K562 (cell line): ENCODE results near the gene UPP1. TPM values are rescaled to one million over a fixed set of nuclear protein-coding genes. Genes with fewer than 3 reads are reported as not detected.

Experiments
- ATAC-seq: fragments of 200-7000 bp; cut with Tn5 transposase; 3 replicates; pipeline ENCODE4 v1.9.1; 2020; ENCODE audit warnings: moderate library complexity
- BruUV-seq: library from RNA; stranded (reverse); fragments of 400-500 nt; replicated peaks from 2 replicates; lab custom pipeline; 2021; lab: Mats Ljungman, UMichigan
- CTCF ChIA-PET: fragments of 300-600 bp; formaldehyde crosslinking; extraction: SDS; loops from one replicate; lab custom pipeline; 2021; ENCODE audit warnings: low intra/inter-chr PET ratio; lab: Yijun Ruan, JAX
- POLR2A ChIA-PET: fragments of 300-600, 350-650 bp; sonication (Branson Sonifier 250); formaldehyde crosslinking; extraction: SDS; loops from one replicate; lab custom pipeline; 2021; ENCODE audit warnings: antibody characterized with exemption, inconsistent platforms; lab: Yijun Ruan, JAX
- DNase-seq, 4 experiments: peaks; one replicate each; pipeline versions ENCODE4 v3.0.0 to v3.0.0-alpha.2; 2011 to 2018; ENCODE audit warnings: low spot score in 3 of 4, mixed read lengths in 3 of 4; ENCODE audit errors: extremely low read depth in 1 of 4
- FAIRE-seq: peaks from 2 replicates; lab custom pipeline; 2011; peaks lifted over from hg19 to GRCh38; lab: Jason Lieb, UNC
- H2AFZ ChIP-seq: 2 replicates; pipeline ENCODE4 v1.6.0; 2011; ENCODE audit warnings: low read depth, low read length, control low read depth, inconsistent platforms
- H3K27ac ChIP-seq: fragments of 200-600 bp; 3 replicates; pipeline ENCODE4 v1.8.0; 2011; ENCODE audit warnings: low read depth, mild to moderate bottlenecking, control low read depth, inconsistent platforms, low read length, moderate library complexity, mixed read lengths; ENCODE audit errors: extremely low read depth
- H3K27me3 ChIP-seq, 2 experiments: fragments of 300-600 bp in 1 of 2; 2 replicates in 1 of 2; 3 replicates in 1 of 2; pipeline versions ENCODE4 v1.6.0 to v1.8.0; 2011; ENCODE audit warnings: inconsistent platforms in 2 of 2, low read length in 2 of 2, mild to moderate bottlenecking in 1 of 2, mixed read lengths in 1 of 2, moderate library complexity in 1 of 2; ENCODE audit not compliant: control insufficient read depth in 2 of 2, insufficient read depth in 2 of 2
- H3K36me3 ChIP-seq: fragments of 300-600 bp; 3 replicates; pipeline ENCODE4 v1.8.0; 2011; ENCODE audit warnings: mild to moderate bottlenecking, low read length, inconsistent platforms; ENCODE audit not compliant: control insufficient read depth, insufficient read depth
- H3K4me1 ChIP-seq, 2 experiments: fragments of 200-600 bp in 1 of 2; replicated peaks in 1 of 2; 2 replicates in 1 of 2; 3 replicates in 1 of 2; pipeline versions ENCODE4 v1.5.1 to v1.8.0; 2011; ENCODE audit warnings: inconsistent platforms in 2 of 2, low read length in 2 of 2, mild to moderate bottlenecking in 1 of 2, mixed read lengths in 1 of 2, moderate library complexity in 1 of 2; ENCODE audit not compliant: control insufficient read depth in 2 of 2, insufficient read depth in 2 of 2
- H3K4me2 ChIP-seq: 2 replicates; pipeline ENCODE4 v1.6.1; 2011; ENCODE audit warnings: low read length, control low read depth, inconsistent platforms, mixed read lengths; ENCODE audit not compliant: insufficient read depth
- H3K4me3 ChIP-seq: fragments of 200-600 bp; sonication (generic), shearing (Covaris generic); 2 replicates; pipeline ENCODE4 v1.5.1; 2016; ENCODE audit warnings: control low read depth, inconsistent platforms
- H3K79me2 ChIP-seq: fragments of 200-600 bp; 3 replicates; pipeline ENCODE4 v1.8.0; 2011; ENCODE audit warnings: low read length, inconsistent platforms; ENCODE audit not compliant: control insufficient read depth, insufficient read depth
- H3K9ac ChIP-seq, 2 experiments: 2 replicates each; pipeline versions ENCODE4 v1.6.0 to v1.6.1; 2011; ENCODE audit warnings: low read depth in 2 of 2, low read length in 2 of 2, control low read depth in 1 of 2, inconsistent platforms in 1 of 2, mild to moderate bottlenecking in 1 of 2, mixed read lengths in 1 of 2; ENCODE audit not compliant: insufficient read depth in 1 of 2
- H3K9me1 ChIP-seq: one replicate; pipeline ENCODE4 v1.6.0; 2011; ENCODE audit warnings: inconsistent platforms, mild to moderate bottlenecking, low read length, moderate library complexity; ENCODE audit not compliant: control insufficient read depth, insufficient read depth
- H3K9me3 ChIP-seq: replicated peaks from 2 replicates; pipeline ENCODE4 v1.5.1; 2011; ENCODE audit warnings: low read depth, low read length, inconsistent platforms; ENCODE audit not compliant: control insufficient read depth, insufficient read depth
- H4K20me1 ChIP-seq: replicated peaks from 2 replicates; pipeline ENCODE4 v1.6.1; 2011; ENCODE audit warnings: low read length, inconsistent platforms, mixed read lengths; ENCODE audit not compliant: control insufficient read depth, insufficient read depth
- ADNP ChIP-seq: fragments of 200-800 bp; sonication (Bioruptor generic); IDR thresholded peaks from 2 replicates; pipeline ENCODE4 v1.6.1; 2016; ENCODE audit warnings: missing genetic modification characterization, missing compliant biosample characterization
- BMI1 ChIP-seq: fragments of 150-350 bp; IDR thresholded peaks from 2 replicates; pipeline ENCODE4 v1.6.1; 2014; ENCODE audit warnings: low read length
- CHD1 ChIP-seq: fragments of 200-600 bp; sonication (generic); IDR thresholded peaks from one replicate; pipeline ENCODE4 v1.6.1; 2012; ENCODE audit warnings: mild to moderate bottlenecking, moderate library complexity, low read length, inconsistent platforms
- HIVEP1 ChIP-seq: fragments of 250-450 bp; sonication (Bioruptor Pico); IDR thresholded peaks from 2 replicates; pipeline ENCODE4 v1.4.0; 2020; ENCODE audit warnings: mild to moderate bottlenecking
- MCM5 ChIP-seq: fragments of 450-650 bp; IDR thresholded peaks from 2 replicates; pipeline ENCODE4 v1.6.1; 2016; ENCODE audit warnings: low read depth
- NELFE ChIP-seq: IDR thresholded peaks from 2 replicates; pipeline ENCODE4 v1.6.1; 2011; ENCODE audit warnings: mild to moderate bottlenecking; ENCODE audit not compliant: insufficient read depth, insufficient read length
- PTRF ChIP-seq: fragments of 450-650 bp; IDR thresholded peaks from 2 replicates; pipeline ENCODE4 v1.6.1; 2016; ENCODE audit warnings: mild to moderate bottlenecking, missing genetic modification characterization, missing compliant biosample characterization
- RFX5 ChIP-seq: IDR thresholded peaks from 2 replicates; pipeline ENCODE4 v1.6.1; 2011; ENCODE audit warnings: low read depth, mild to moderate bottlenecking, improper control_type of control experiment, low read length
- RUNX1 ChIP-seq: sonication (generic); IDR thresholded peaks from 2 replicates; pipeline ENCODE4 v1.6.1; 2016; ENCODE audit warnings: antibody characterized with exemption, low read depth
- SETDB1 ChIP-seq: IDR thresholded peaks from one replicate; pipeline ENCODE4 v1.6.1; 2012; ENCODE audit warnings: low read length, control low read depth, inconsistent platforms
- STAT5A ChIP-seq: IDR thresholded peaks from 2 replicates; pipeline ENCODE4 v1.6.1; 2012; ENCODE audit warnings: low read length, inconsistent platforms, borderline replicate concordance
- TBP ChIP-seq: optimal IDR thresholded peaks from 2 replicates; pipeline ENCODE3; 2011; ENCODE audit warnings: low read depth, low read length, improper control_type of control experiment
- TEAD2 ChIP-seq: fragments of 450-650 bp; IDR thresholded peaks from 2 replicates; pipeline ENCODE4 v1.6.1; 2016; ENCODE audit warnings: missing genetic modification characterization, control low read depth, missing compliant biosample characterization
- ZNF165 ChIP-seq: fragments of 250-450 bp; sonication (Bioruptor Pico); IDR thresholded peaks from 2 replicates; pipeline ENCODE4 v1.4.0; 2020; ENCODE audit warnings: borderline replicate concordance
- ZNF586 ChIP-seq: fragments of 450-650 bp; formaldehyde crosslinking; conservative IDR thresholded peaks from 2 replicates; pipeline ENCODE4 v1.4.0; 2020; ENCODE audit warnings: mild to moderate bottlenecking, moderate library complexity
- WGBS: fragments of 100-300 bp; shearing (Covaris generic); methylation state at CpG from one replicate; pipeline ENCODE4 v1.1.6; 2016; ENCODE audit warnings: low coverage, mixed read lengths; ENCODE audit not compliant: insufficient coverage; ENCODE audit errors: missing lambda C conversion rate; 5-methylcytosine and 5-hydroxymethylcytosine counted together
- in situ Hi-C: fragments of 300-500 bp; cut with MboI; formaldehyde crosslinking; loops from 4 replicates; pipeline ENCODE4 v1.15.0; 2018; ENCODE audit warnings: inconsistent platforms, mixed read lengths
- intact Hi-C: fragments of 100-400 bp; cut with micrococcal nuclease; formaldehyde crosslinking; loops from 2 replicates; pipeline ENCODE4 v1.14.2; 2022
- polyA plus RNA-seq, 8 experiments: library from polyadenylated mRNA; depleted of rRNA in 4 of 8; stranded (reverse) in 5 of 8; unstranded in 3 of 8; fragments of >200 nt; fragmentation: Nextera tagmentation in 2 of 8; fragmentation: Illumina TruSeq in 1 of 8; extraction: Ambion mirVana in 2 of 8; extraction: Trizol in 1 of 8; gene quantifications; 2 replicates each; pipeline versions ENCODE4 v1.2.1 to v1.2.3, GENCODE V29; 2011 to 2014; ENCODE audit warnings: inconsistent platforms in 1 of 8, missing spikeins in 1 of 8
- total RNA-seq, 7 experiments: library from RNA; depleted of rRNA in 6 of 7; stranded (reverse); fragments of >200 nt in 6 of 7; fragmentation: Illumina TruSeq in 2 of 7; extraction: Trizol in 2 of 7; gene quantifications; 2 replicates each; pipeline versions ENCODE4 v1.2.1 to v1.2.3, GENCODE V29; 2011 to 2021; ENCODE audit warnings: low replicate concordance in 1 of 7
- TF ChIP-seq, protein P1 (sequence below): fragments of 450-650 bp; IDR thresholded peaks from 2 replicates; pipeline ENCODE4 v1.6.1; 2016; ENCODE audit warnings: low read depth, mild to moderate bottlenecking, moderate library complexity
- TF ChIP-seq, protein P2 (sequence below): fragments of 250-450 bp; sonication (Bioruptor Pico); IDR thresholded peaks from 2 replicates; pipeline ENCODE4 v1.5.0; 2021; ENCODE audit warnings: mild to moderate bottlenecking, moderate library complexity

Gene UPP1
- total and polyA plus RNA-seq, 9 of the 15 experiments (the other 6 are each of a cell fraction or from before 2014, with no cell fraction given), result 0.38 to 2.4 (median 0.61) TPM

DNA sequence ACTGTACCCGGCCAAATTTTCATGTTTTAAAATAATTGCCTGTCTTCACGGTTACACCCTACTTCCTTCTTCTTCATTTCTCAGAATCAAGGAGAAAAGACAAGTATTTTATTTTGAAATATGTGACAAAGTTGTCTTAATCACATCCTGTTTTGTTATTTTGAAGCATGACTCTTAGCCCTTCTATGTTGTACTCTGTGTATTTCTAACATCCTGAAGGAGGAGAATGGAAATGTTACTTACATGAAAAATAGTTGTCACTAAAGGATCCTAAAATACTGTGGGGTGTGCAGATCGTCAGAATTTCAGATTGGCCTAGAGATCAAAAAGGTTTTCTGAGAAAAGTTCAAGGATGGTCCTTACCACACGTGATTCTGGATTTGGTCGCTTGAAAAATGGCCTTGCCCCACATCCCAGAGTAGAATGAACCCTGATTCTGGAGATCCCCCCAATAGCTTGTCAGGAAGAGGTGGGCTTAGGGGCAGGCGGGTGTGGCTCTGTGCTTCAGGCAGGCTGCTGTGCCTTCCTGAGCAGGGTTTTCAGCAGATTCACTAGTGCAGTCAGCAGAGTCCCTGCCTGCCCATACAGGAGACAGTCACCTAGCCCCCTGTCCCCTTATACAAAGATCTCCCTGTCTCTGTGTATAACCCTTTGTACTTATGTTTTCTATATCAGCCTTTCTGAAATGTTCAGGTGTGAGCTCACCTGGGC, 8.6 kb downstream of the UPP1 start:
- Histone ChIP-seq H2AFZ (no peak overlapping the region), H3K9ac (no peak overlapping the region), H4K20me1 (0 out of 2 replicates have a peak, but pooled peaks cover 2% of the 10 kb centered on the region), H3K27me3 (peaks cover 8 to 10% of the 10 kb centered on the region in 2 experiments; a peak in 3 of 5 replicates), H3K9me1 (no peaks in the 10 kb centered on the region), H3K36me3 (no peaks in the 10 kb centered on the region), H3K4me3 (no peak overlapping the region), H3K9me3 (no peaks in the 10 kb centered on the region), H3K79me2 (no peaks in the 10 kb centered on the region), H3K27ac (no peak overlapping the region), H3K4me2 (no peak overlapping the region), H3K4me1 (no peaks in the 10 kb centered on the region)
- ChIA-PET CTCF (no interaction called here), POLR2A (no interaction called here)
- no TSS peak for BruUV-seq
- no peak for DNase-seq
- ATAC-seq, result no peak
- no peak for FAIRE-seq
- WGBS, result 6% methylated on average over 6 of the region's 6 CpGs
- intact Hi-C loops, result no loop called here
- in situ Hi-C loops, result no loop called here
- no peak for TF ChIP-seq ZNF165
- TF ChIP-seq MCM5, result no peak
- no peak for TF ChIP-seq SETDB1
- TF ChIP-seq, protein P1, sequence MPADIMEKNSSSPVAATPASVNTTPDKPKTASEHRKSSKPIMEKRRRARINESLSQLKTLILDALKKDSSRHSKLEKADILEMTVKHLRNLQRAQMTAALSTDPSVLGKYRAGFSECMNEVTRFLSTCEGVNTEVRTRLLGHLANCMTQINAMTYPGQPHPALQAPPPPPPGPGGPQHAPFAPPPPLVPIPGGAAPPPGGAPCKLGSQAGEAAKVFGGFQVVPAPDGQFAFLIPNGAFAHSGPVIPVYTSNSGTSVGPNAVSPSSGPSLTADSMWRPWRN, result no peak
- TF ChIP-seq, protein P2, sequence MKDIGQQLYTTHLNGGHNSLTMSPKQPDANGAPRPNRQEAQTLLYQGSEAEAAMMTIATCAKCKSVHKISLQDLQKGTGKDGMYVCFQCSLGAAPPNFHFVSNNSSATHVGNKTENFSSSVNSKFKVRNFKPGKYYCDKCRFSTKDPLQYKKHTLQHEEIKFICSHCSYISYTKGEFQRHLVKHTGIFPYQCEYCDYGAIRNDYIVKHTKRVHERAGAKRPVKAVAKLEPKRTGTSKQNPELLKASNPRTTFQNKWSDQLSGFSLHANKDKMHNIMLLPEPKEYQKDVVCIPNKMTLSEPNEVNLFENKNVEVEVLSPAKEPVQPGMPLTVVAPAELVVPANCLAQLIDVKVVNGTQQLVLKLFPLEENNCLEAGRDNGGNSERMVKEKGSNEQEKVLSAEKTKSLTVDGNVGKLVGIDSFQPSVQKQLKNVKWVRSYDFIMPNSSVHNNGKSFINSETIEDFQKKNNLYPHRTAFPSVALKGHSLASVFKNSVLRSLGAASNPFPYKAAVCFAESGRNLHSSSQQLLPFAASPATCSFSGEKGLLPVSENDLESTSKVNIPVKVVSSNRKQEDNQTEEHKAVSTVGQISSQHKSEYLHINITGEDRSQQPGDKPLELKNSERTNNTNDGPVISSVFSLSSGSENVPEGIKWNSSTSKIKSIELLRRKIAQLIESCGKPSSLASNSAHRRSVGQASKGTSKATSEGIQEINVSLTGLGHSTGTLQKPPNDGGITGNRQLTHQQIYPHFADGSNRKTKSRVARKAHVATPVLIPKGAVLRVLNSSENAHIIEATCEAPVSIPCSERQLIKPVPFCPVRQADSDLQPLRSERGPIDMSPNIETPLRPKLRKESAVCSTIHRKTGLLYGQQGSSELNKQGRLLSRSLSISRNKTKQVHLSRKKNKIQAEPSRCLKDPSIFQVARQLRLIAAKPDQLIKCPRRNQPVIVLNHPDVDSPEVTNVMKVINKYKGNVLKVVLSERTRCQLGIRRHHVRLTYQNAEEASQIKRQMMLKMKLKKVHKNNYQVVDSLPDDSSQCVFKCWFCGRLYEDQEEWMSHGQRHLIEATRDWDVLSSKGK (CRISPR knock-in tag), result no peak
- TF ChIP-seq HIVEP1 (CRISPR knock-in tag), result no peak
- no peak for TF ChIP-seq TEAD2 (tag)
- TF ChIP-seq ADNP (tag), result no peak
- no peak for TF ChIP-seq RUNX1
- TF ChIP-seq RFX5, result no peak
- no peak for TF ChIP-seq ZNF586 (CRISPR knock-in tag)
- no peak for TF ChIP-seq STAT5A
- no peak for TF ChIP-seq CHD1
- TF ChIP-seq PTRF (tag), result no peak
- TF ChIP-seq BMI1, result no peak
- no peak for TF ChIP-seq TBP
- no peak for TF ChIP-seq NELFE
